HG03280 (cell line): ENCODE results near the gene CRHR2.

Experiments used
- ATAC-seq: cut with Tn5 transposase; IDR thresholded peaks from one replicate; pipeline ENCODE4 v1.9.1; 2021; ENCODE audit warnings: mild to moderate bottlenecking, moderate library complexity; ENCODE audit not compliant: unreplicated experiment

Gene CRHR2

GRCh38 chr7:30683306-30683705 is 1.1 kb upstream of the CRHR2 start:
- ATAC-seq, result no peak

- ATAC-seq, result no peak
These were observed 443 bp downstream of the CRHR2 start for GRCh38 chr7:30681815-30682211.

GRCh38 chr7:30681331-30681797 is 892 bp downstream of the CRHR2 start:
- no peak for ATAC-seq

- no peak for ATAC-seq
These were observed 2.6 kb downstream of the CRHR2 start for GRCh38 chr7:30679664-30680063.

GRCh38 chr7:30678805-30679204 is 3.5 kb downstream of the CRHR2 start:
- ATAC-seq, result no peak

- no peak for ATAC-seq
These were observed 7.4 kb downstream of the CRHR2 start for GRCh38 chr7:30674876-30675275.

- no peak for ATAC-seq
These were observed 7.8 kb downstream of the CRHR2 start for GRCh38 chr7:30674420-30674819.

GRCh38 chr7:30671793-30672465 is 10.3 kb downstream of the CRHR2 start:
- ATAC-seq, result no peak

GRCh38 chr7:30668102-30668501 is 14.2 kb downstream of the CRHR2 start:
- no peak for ATAC-seq

- ATAC-seq, result no peak
These were observed 15.1 kb downstream of the CRHR2 start for GRCh38 chr7:30667172-30667571.

- ATAC-seq, result no peak
These were observed 16.8 kb downstream of the CRHR2 start for GRCh38 chr7:30665449-30665848.

GRCh38 chr7:30665043-30665442 is 17.2 kb downstream of the CRHR2 start:
- no peak for ATAC-seq

GRCh38 chr7:30664184-30664885 is 17.9 kb downstream of the CRHR2 start:
- no peak for ATAC-seq

GRCh38 chr7:30663414-30663813 is 18.8 kb downstream of the CRHR2 start:
- no peak for ATAC-seq

GRCh38 chr7:30662431-30662939 is 19.8 kb downstream of the CRHR2 start:
- no peak for ATAC-seq

- ATAC-seq, result no peak
These were observed 20.3 kb downstream of the CRHR2 start for GRCh38 chr7:30661926-30662325.

- ATAC-seq, result no peak
These were observed 21.7 kb downstream of the CRHR2 start for GRCh38 chr7:30660331-30661255.

- no peak for ATAC-seq
These were observed 22.9 kb downstream of the CRHR2 start for GRCh38 chr7:30659312-30659711.

GRCh38 chr7:30658479-30659074 is 23.7 kb downstream of the CRHR2 start:
- no peak for ATAC-seq

GRCh38 chr7:30657131-30657530 is 25.1 kb downstream of the CRHR2 start:
- no peak for ATAC-seq
